ENCODE results near the gene CYP1A1. TPM values are rescaled to one million over a fixed set of nuclear protein-coding genes. Genes with fewer than 3 reads are reported as not detected.
"Not testable (repeated sequence)": the region's sequence is repeated elsewhere in the genome, so short reads cannot be mapped to it uniquely, and the experiment has no call there.

CYP1A1 gene
- total and polyA plus RNA-seq, 4 donors = 0.19 to 4.4 (median 1.2) TPM

DNA sequence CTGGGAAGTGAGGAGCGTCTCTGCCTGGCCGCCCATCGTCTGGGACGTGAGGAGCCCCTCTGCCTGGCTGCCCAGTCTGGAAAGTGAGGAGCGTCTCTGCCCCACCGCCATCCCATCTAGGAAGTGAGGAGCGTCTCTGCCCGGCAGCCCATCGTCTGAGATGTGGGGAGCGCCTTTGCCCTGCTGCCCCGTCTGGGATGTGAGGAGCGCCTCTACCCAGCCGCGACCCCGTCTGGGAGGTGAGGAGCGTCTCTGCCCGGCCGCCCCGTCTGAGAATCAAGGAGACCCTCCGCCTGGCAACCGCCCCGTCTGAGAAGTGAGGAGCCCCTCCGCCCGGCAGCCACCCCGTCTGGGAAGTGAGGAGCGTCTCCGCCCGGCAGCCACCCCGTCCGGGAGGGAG lies 3.4 kb upstream of the CYP1A1 start:
- H3K9ac ChIP-seq (ENCODE audit: low read depth in 1 of 2, low read length in 2 of 2); H3K27me3 ChIP-seq (ENCODE audit: control insufficient read depth in 4 of 4, insufficient read depth in 4 of 4, low read length in 3 of 4); H3K27ac ChIP-seq (ENCODE audit: low read depth in 1 of 2, low read length in 2 of 2); DNase-seq (ENCODE audit: low spot score); H3K4me3 ChIP-seq (ENCODE audit: low read depth in 1 of 3, low read length in 3 of 3); H3K36me3 ChIP-seq (ENCODE audit: control insufficient read depth in 4 of 4, insufficient read depth in 3 of 4, low read depth in 1 of 4, low read length in 3 of 4); H3K9me3 ChIP-seq (ENCODE audit: control insufficient read depth in 4 of 4, low read length in 3 of 4): not testable (repeated sequence)
- 81% methylated on average over 22 of the region's 30 CpGs for WGBS
- peaks cover 9 to 62% (median 45%) of the 10 kb centered on the region in 4 donors for H3K4me1 ChIP-seq (ENCODE audit: control insufficient read depth in 4 of 4, insufficient read depth in 4 of 4, low read length in 3 of 4)

DNA sequence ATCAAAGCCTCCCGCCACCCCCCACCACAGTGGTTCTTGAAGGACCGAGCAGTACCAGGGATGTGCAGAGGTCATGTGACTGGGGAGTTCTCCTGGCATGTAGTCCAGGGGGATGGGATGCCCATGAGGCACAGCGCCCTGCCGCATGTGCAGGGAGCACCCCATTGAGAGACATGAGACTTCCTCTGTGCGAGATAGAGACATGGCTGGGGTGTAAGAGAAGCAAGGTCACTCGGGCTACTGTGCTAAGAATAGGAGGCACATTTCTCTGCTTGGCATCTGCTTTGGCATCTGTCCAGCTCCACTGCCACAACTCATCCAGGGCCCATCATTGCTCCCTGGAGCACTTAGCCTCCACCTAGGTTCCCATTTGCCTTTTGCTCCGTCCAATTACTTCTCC lies 2.4 kb upstream of the CYP1A1 start:
- H3K9ac ChIP-seq (ENCODE audit: low read depth in 1 of 2, low read length in 2 of 2) = no peak overlapping the region
- no peaks in the 10 kb centered on the region for H3K9me3 ChIP-seq (ENCODE audit: control insufficient read depth in 4 of 4, low read length in 3 of 4)
- H3K27me3 ChIP-seq (ENCODE audit: control insufficient read depth in 4 of 4, insufficient read depth in 4 of 4, low read length in 3 of 4) = no peaks in the 10 kb centered on the region
- 58% methylated on average over 7 of the region's 7 CpGs for WGBS
- peaks cover 9 to 57% (median 45%) of the 10 kb centered on the region in 4 donors for H3K4me1 ChIP-seq (ENCODE audit: control insufficient read depth in 4 of 4, insufficient read depth in 4 of 4, low read length in 3 of 4)
- DNase-seq (ENCODE audit: low spot score) = no peak
- H3K36me3 ChIP-seq (ENCODE audit: control insufficient read depth in 4 of 4, insufficient read depth in 3 of 4, low read depth in 1 of 4, low read length in 3 of 4) = no peaks in the 10 kb centered on the region
- no peak overlapping the region for H3K27ac ChIP-seq (ENCODE audit: low read depth in 1 of 2, low read length in 2 of 2)
- no peak for TF ChIP-seq FOXA1 (IDR thresholded peaks at IDR 0.05)
- TF ChIP-seq SP1 (IDR thresholded peaks at IDR 0.05) = no peak
- TF ChIP-seq RAD21 (IDR thresholded peaks at IDR 0.05) = no peak
- TF ChIP-seq GABPA (IDR thresholded peaks at IDR 0.05 in 1 of 2, conservative IDR thresholded peaks at IDR 0.05 in 1 of 2) = no peak
- no peak for TF ChIP-seq FOXA2 (IDR thresholded peaks at IDR 0.05)
- TF ChIP-seq TAF1 (conservative IDR thresholded peaks at IDR 0.05) = no peak
- TF ChIP-seq JUND (IDR thresholded peaks at IDR 0.05) = no peak
- TF ChIP-seq HNF4A (conservative IDR thresholded peaks at IDR 0.05) = no peak
- TF ChIP-seq, protein P1, sequence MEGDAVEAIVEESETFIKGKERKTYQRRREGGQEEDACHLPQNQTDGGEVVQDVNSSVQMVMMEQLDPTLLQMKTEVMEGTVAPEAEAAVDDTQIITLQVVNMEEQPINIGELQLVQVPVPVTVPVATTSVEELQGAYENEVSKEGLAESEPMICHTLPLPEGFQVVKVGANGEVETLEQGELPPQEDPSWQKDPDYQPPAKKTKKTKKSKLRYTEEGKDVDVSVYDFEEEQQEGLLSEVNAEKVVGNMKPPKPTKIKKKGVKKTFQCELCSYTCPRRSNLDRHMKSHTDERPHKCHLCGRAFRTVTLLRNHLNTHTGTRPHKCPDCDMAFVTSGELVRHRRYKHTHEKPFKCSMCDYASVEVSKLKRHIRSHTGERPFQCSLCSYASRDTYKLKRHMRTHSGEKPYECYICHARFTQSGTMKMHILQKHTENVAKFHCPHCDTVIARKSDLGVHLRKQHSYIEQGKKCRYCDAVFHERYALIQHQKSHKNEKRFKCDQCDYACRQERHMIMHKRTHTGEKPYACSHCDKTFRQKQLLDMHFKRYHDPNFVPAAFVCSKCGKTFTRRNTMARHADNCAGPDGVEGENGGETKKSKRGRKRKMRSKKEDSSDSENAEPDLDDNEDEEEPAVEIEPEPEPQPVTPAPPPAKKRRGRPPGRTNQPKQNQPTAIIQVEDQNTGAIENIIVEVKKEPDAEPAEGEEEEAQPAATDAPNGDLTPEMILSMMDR (IDR thresholded peaks at IDR 0.05; ENCODE audit: low read depth, low read length, missing input control) = no peak
- TF ChIP-seq EGR1 (IDR thresholded peaks at IDR 0.05; ENCODE audit: low read depth in 2 of 2) = no peak
- TF ChIP-seq HNF4G (IDR thresholded peaks at IDR 0.05) = no peak
- TF ChIP-seq, protein P2, sequence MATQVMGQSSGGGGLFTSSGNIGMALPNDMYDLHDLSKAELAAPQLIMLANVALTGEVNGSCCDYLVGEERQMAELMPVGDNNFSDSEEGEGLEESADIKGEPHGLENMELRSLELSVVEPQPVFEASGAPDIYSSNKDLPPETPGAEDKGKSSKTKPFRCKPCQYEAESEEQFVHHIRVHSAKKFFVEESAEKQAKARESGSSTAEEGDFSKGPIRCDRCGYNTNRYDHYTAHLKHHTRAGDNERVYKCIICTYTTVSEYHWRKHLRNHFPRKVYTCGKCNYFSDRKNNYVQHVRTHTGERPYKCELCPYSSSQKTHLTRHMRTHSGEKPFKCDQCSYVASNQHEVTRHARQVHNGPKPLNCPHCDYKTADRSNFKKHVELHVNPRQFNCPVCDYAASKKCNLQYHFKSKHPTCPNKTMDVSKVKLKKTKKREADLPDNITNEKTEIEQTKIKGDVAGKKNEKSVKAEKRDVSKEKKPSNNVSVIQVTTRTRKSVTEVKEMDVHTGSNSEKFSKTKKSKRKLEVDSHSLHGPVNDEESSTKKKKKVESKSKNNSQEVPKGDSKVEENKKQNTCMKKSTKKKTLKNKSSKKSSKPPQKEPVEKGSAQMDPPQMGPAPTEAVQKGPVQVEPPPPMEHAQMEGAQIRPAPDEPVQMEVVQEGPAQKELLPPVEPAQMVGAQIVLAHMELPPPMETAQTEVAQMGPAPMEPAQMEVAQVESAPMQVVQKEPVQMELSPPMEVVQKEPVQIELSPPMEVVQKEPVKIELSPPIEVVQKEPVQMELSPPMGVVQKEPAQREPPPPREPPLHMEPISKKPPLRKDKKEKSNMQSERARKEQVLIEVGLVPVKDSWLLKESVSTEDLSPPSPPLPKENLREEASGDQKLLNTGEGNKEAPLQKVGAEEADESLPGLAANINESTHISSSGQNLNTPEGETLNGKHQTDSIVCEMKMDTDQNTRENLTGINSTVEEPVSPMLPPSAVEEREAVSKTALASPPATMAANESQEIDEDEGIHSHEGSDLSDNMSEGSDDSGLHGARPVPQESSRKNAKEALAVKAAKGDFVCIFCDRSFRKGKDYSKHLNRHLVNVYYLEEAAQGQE (IDR thresholded peaks at IDR 0.05) = no peak
- TF ChIP-seq, protein P3, sequence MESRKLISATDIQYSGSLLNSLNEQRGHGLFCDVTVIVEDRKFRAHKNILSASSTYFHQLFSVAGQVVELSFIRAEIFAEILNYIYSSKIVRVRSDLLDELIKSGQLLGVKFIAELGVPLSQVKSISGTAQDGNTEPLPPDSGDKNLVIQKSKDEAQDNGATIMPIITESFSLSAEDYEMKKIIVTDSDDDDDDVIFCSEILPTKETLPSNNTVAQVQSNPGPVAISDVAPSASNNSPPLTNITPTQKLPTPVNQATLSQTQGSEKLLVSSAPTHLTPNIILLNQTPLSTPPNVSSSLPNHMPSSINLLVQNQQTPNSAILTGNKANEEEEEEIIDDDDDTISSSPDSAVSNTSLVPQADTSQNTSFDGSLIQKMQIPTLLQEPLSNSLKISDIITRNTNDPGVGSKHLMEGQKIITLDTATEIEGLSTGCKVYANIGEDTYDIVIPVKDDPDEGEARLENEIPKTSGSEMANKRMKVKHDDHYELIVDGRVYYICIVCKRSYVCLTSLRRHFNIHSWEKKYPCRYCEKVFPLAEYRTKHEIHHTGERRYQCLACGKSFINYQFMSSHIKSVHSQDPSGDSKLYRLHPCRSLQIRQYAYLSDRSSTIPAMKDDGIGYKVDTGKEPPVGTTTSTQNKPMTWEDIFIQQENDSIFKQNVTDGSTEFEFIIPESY (IDR thresholded peaks at IDR 0.05) = no peak
- no peak for TF ChIP-seq NR2F2 (IDR thresholded peaks at IDR 0.05)
- no peak for TF ChIP-seq YY1 (IDR thresholded peaks at IDR 0.05)
- TF ChIP-seq, protein P4, sequence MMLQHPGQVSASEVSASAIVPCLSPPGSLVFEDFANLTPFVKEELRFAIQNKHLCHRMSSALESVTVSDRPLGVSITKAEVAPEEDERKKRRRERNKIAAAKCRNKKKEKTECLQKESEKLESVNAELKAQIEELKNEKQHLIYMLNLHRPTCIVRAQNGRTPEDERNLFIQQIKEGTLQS (IDR thresholded peaks at IDR 0.05) = no peak
- TF ChIP-seq RXRA (IDR thresholded peaks at IDR 0.05) = no peak
- TF ChIP-seq, protein P5, sequence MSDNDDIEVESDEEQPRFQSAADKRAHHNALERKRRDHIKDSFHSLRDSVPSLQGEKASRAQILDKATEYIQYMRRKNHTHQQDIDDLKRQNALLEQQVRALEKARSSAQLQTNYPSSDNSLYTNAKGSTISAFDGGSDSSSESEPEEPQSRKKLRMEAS (IDR thresholded peaks at IDR 0.05) = no peak
- H3K4me3 ChIP-seq (ENCODE audit: low read depth in 1 of 3, low read length in 3 of 3) = no peak overlapping the region
